Muscle layer of duodenum (tissue), 2 donors: Measurements from ENCODE around the gene TNFAIP8.

Experiments
- H3K27ac ChIP-seq: one replicate; pipeline ENCODE4 v1.7.0; 2013; ENCODE audit warnings: mild to moderate bottlenecking, low read length
- H3K27me3 ChIP-seq: one replicate; pipeline ENCODE4 v1.7.0; 2013; ENCODE audit warnings: low read depth, mild to moderate bottlenecking, control low read depth, low read length
- H3K36me3 ChIP-seq, 2 donors: one replicate each; pipeline ENCODE4 v1.7.0; 2013; ENCODE audit warnings: low read length in 2 of 2, control low read depth in 1 of 2, mild to moderate bottlenecking in 1 of 2; ENCODE audit not compliant: insufficient read depth in 2 of 2, control insufficient read depth in 1 of 2
- H3K4me1 ChIP-seq, 2 donors: one replicate each; pipeline ENCODE4 v1.7.0; 2013; ENCODE audit warnings: low read length in 2 of 2, mild to moderate bottlenecking in 2 of 2, control low read depth in 1 of 2, moderate library complexity in 1 of 2; ENCODE audit not compliant: insufficient read depth in 2 of 2, control insufficient read depth in 1 of 2
- H3K4me3 ChIP-seq, 2 donors: one replicate each; pipeline ENCODE4 v1.7.0; 2013; ENCODE audit warnings: low read length in 2 of 2, low read depth in 1 of 2, mild to moderate bottlenecking in 1 of 2
- H3K9me3 ChIP-seq, 2 donors: one replicate each; pipeline ENCODE4 v1.7.0; 2013; ENCODE audit warnings: low read length in 2 of 2, control low read depth in 1 of 2, mild to moderate bottlenecking in 1 of 2; ENCODE audit not compliant: control insufficient read depth in 1 of 2
- donor health status: healthy.

Gene TNFAIP8

GRCh38 chr5:119353213-119353612 lies 2.6 kb upstream of the TNFAIP8 start:
- Histone ChIP-seq H3K27me3 (no peaks in the 10 kb centered on the region), H3K4me1 (peaks cover 7 to 18% of the 10 kb centered on the region in 2 donors), H3K36me3 (no peaks in the 10 kb centered on the region), H3K9me3 (no peaks in the 10 kb centered on the region), H3K27ac (peak overlapping the region; percentile 9), H3K4me3 (no peak overlapping the region)

DNA sequence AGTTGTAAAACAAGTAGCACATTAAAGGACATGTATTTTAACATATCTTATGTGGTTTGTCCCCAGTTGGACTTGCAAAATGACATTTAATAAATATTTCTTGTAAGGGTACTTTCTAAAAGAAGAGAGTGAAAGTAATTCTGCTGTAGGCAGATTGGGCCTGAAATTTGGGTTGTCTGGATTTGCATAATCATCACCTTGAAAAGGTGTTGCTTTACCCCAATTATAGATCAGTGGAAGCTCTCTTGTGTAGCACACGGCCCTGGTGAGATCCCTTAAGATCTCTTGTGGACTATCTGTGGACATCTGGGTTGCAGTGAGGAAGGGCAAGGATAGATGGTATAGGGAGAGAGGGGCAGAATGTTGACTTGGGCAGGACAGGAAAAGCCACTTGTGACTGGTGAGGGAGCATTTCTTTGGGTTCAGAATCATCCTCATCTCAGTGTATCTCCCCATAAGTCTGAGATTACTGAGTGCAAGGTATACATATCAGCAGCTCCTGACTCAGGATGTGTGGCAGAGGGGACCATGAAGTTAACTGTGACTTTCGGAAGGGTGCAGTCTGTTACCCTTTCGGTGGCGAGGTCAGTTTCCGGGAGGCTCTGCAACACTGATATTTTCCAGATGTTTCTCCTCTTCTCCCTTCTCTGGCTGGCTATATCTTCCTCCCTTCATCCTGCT lies 2.0 kb upstream of the TNFAIP8 start:
- Histone ChIP-seq H3K36me3 (no peaks in the 10 kb centered on the region), H3K4me1 (peaks cover 10 to 18% of the 10 kb centered on the region in 2 donors), H3K27me3 (no peaks in the 10 kb centered on the region), H3K27ac (peak overlapping the region; percentile 9), H3K4me3 (no peak overlapping the region), H3K9me3 (no peaks in the 10 kb centered on the region)

- peak overlapping the region; percentile 21 for H3K27ac ChIP-seq
- peaks cover 14 to 20% of the 10 kb centered on the region in 2 donors for H3K4me1 ChIP-seq
These were observed 1.1 kb upstream of the TNFAIP8 start for GRCh38 chr5:119354537-119355243.

DNA sequence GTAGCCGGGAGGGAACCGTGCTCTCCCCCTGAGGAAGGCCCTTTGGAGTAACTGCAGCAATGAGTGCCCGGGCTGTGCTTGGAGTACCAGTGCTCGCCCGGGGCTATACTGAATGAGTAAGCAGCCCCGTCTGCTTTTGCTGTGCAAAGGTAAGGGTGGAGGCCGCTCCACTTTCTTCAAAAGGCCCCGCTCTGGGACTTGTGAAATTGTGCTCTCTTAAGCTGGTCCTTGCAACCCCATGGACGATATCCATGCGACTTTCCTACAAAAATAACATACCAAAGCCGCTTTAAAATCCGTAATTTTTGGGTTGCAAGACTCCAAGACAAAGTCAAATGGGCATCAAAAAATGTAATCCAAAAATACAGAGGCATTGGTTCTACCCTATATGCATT lies 578 bp upstream of the TNFAIP8 start:
- H3K36me3 ChIP-seq = no peaks in the 10 kb centered on the region
- H3K4me3 ChIP-seq = peak overlapping the region; percentile 83 to 90
- H3K4me1 ChIP-seq = peaks cover 18 to 25% of the 10 kb centered on the region in 2 donors
- H3K27ac ChIP-seq = peak overlapping the region; percentile 21
- no peaks in the 10 kb centered on the region for H3K9me3 ChIP-seq
- no peaks in the 10 kb centered on the region for H3K27me3 ChIP-seq

More at GRCh38 chr5:119354537-119355243, 1.1 kb upstream of the TNFAIP8 start:
- H3K27me3 ChIP-seq = no peaks in the 10 kb centered on the region
- no peaks in the 10 kb centered on the region for H3K36me3 ChIP-seq
- no peaks in the 10 kb centered on the region for H3K9me3 ChIP-seq
- H3K4me3 ChIP-seq = peak overlapping the region; percentile 83 to 90

DNA sequence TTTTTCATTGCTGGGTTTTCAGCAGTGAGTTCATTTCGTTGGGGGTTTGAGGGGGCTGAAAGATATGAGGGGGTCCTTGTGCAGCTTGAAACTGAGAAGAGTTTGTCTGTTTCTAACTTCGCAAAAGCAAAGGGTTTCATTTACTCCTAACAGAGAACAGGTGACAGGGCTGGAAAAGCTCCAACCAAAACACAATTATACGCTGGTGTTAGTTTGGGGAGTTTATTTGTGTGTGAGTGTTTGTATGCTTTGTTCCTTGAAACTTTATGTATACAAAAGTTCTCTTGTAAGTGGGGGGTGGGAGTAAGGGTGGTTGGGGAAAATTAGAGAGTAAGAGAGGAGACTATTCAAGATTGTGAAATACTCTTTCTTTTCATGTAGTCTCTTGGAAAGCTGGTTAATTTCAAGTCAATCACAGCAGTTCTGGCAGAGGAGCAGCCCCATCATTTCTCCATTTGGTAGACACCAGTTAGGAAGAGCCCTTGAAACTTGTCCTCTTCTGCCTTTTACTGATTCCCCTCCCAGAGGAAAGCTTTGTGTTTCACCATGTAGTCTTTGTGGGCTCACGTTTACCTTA lies 881 bp downstream of the TNFAIP8 start:
- Histone ChIP-seq H3K27ac (peak overlapping the region; percentile 72), H3K4me1 (peaks cover 18 to 38% of the 10 kb centered on the region in 2 donors), H3K27me3 (no peaks in the 10 kb centered on the region), H3K36me3 (no peaks in the 10 kb centered on the region), H3K9me3 (no peaks in the 10 kb centered on the region), H3K4me3 (peak overlapping the region; percentile 83 to 90)

- H3K4me3 ChIP-seq = peak overlapping the region; percentile 83 to 90
- no peaks in the 10 kb centered on the region for H3K27me3 ChIP-seq
- H3K4me1 ChIP-seq = peaks cover 18 to 41% of the 10 kb centered on the region in 2 donors
- H3K27ac ChIP-seq = peak overlapping the region; percentile 72
- H3K36me3 ChIP-seq = no peaks in the 10 kb centered on the region
- no peaks in the 10 kb centered on the region for H3K9me3 ChIP-seq
These were observed 1.5 kb downstream of the TNFAIP8 start for GRCh38 chr5:119357270-119357669.

- H3K27me3 ChIP-seq = no peaks in the 10 kb centered on the region
- H3K9me3 ChIP-seq = no peaks in the 10 kb centered on the region
- H3K27ac ChIP-seq = peak overlapping the region; percentile 7
- peaks cover 18 to 41% of the 10 kb centered on the region in 2 donors for H3K4me1 ChIP-seq
- H3K4me3 ChIP-seq = peak overlapping the region; percentile 83 to 90
- no peaks in the 10 kb centered on the region for H3K36me3 ChIP-seq
These were observed 2.1 kb downstream of the TNFAIP8 start for GRCh38 chr5:119357808-119358529.

DNA sequence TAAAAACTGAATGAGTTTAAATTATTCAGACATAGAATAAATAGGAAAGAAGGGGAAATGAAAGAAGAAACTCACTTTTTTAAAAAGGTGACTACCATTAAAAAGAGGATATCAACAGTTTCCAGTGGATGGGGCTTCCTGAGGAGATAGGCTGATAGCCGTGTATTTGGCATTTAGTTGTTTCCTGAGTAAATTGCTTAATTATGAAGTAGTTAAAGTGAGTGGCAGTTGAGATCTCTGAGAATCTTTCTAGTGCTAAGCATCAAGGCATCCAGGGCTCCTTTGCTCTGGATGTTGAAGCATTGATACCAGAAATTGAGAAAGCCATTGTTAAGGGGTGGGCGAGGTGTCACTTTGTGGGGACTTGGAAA lies 2.7 kb downstream of the TNFAIP8 start:
- no peaks in the 10 kb centered on the region for H3K36me3 ChIP-seq
- H3K9me3 ChIP-seq = no peaks in the 10 kb centered on the region
- no peak overlapping the region for H3K4me3 ChIP-seq
- H3K4me1 ChIP-seq = peaks cover 18 to 41% of the 10 kb centered on the region in 2 donors
- H3K27me3 ChIP-seq = no peaks in the 10 kb centered on the region
- H3K27ac ChIP-seq = no peak overlapping the region

DNA sequence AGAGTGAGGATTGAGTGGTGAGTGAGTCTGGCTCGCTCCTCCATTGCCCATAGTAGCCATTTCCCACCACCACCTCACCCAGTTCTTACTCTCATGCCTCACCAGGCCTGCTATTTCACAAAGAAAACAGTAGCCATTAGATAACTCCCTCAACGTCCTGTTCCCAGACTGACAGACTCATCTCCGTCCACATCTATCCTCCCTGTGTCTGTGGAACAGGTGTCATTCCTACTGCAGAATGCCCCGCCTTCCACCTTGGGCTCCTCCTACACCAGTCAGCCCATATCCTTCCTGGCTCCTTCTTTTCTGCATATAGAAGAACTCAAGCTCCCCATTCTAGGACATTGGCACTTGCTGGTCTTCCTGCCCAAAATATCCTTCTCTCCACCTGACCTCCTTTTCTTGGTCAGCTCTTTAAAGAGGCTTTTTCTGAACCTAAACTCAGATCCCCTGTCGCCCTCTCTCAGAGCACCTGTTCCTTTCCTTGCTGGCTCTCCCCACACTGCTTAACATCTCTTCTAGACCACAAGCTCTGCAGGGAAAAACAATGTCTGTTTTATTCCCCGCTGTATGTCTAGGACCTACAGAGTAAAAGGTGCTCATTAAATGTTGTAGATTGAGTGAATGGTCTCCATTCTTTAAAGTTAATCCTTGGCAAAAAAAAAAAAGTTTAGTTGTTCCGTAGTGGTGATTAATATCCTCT lies 3.2 kb downstream of the TNFAIP8 start:
- Histone ChIP-seq H3K9me3 (no peaks in the 10 kb centered on the region), H3K4me3 (no peak overlapping the region), H3K4me1 (peaks cover 18 to 35% of the 10 kb centered on the region in 2 donors), H3K36me3 (no peaks in the 10 kb centered on the region), H3K27ac (no peak overlapping the region), H3K27me3 (no peaks in the 10 kb centered on the region)

DNA sequence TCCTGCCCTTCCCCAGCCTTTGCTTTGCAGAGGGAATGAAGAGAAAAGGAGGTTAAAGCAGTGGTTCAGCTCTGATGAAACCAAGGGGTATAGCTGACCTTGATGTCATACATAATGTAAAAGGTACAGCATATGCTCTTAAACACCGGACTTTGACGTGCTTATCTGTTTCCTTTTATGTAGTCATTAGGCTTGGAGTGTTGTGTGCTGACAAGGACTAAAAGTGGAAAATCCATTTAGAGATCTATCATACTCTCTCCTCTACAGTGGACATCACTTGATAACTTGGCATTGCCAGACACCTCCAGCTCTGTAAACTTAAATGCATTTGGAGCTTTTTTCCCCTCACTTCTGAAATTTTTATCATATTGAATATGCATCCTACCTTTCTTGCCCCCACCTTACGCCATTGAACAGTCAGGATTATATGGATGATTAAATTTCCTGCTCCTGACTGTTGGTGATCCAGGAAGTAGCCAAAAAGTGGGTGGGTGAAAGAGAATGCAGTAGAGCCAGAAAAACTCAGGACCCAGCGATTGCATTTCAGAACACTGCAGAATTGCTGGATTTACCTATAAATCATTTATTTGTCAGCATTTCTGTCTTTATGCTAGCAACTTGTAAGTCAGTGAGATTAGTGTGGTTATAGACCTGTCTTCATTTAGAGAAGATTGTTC lies 4.1 kb downstream of the TNFAIP8 start:
- peaks cover 16 to 28% of the 10 kb centered on the region in 2 donors for H3K4me1 ChIP-seq
- no peaks in the 10 kb centered on the region for H3K36me3 ChIP-seq
- H3K27ac ChIP-seq = peak overlapping the region; percentile 20
- no peak overlapping the region for H3K4me3 ChIP-seq
- no peaks in the 10 kb centered on the region for H3K27me3 ChIP-seq
- H3K9me3 ChIP-seq = no peaks in the 10 kb centered on the region
